ENCODE measurements around the gene ZNF655. TPM values are rescaled to one million over a fixed set of nuclear protein-coding genes. Genes with fewer than 3 reads are reported as not detected.

The ZNF655 gene
- total and polyA plus RNA-seq, 2 experiments from 2014 or later = 20.6 to 55.8 TPM

DNA sequence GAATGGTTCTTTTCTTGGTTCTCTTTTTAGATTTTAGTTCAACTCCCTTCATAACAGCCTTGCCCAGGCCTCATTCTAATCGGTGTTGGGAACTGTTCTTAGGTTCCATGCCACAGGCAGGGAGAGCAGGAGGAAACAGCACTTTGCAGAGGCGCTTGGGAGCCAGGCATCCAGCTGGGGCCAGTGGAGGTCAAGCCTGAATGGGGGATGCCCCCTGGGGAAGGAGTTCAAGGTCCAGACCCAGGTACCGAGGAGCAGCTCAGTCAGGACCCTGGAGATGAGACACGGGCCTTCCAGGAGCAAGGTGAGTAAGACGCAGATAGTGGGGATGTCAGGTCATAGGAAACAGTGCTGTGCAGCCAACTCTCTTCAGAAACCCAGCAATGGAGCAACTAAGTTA lies 62.8 kb downstream of the ZNF655 start:
- no peak for ATAC-seq
- H3K27me3 ChIP-seq (ENCODE audit: insufficient read depth) = no peaks in the 10 kb centered on the region
- H3K9me2 ChIP-seq (ENCODE audit: insufficient read depth) = no peaks in the 10 kb centered on the region
- H3K36me3 Mint-ChIP-seq (ENCODE audit: low read depth) = peaks cover 83% of the 10 kb centered on the region
- H3K4me2 ChIP-seq = no peak overlapping the region
- H3K4me3 ChIP-seq = no peak overlapping the region
- H3K27me3 Mint-ChIP-seq (ENCODE audit: insufficient read depth, low read depth, poor library complexity) = peaks cover 23% of the 10 kb centered on the region
- DNase-seq (ENCODE audit: low spot score) = no peak
- H3K79me2 ChIP-seq (replicated peaks; ENCODE audit: insufficient read depth) = peaks cover 20% of the 10 kb centered on the region
- H3K4me1 Mint-ChIP-seq = peaks cover 9% of the 10 kb centered on the region
- no peak overlapping the region for H3K27ac Mint-ChIP-seq
- no peak overlapping the region for H2AFZ ChIP-seq
- peaks cover 12% of the 10 kb centered on the region for H3K36me3 ChIP-seq (ENCODE audit: insufficient read depth)
- H3K27ac ChIP-seq (ENCODE audit: low read depth) = no peak overlapping the region
- H3K9me3 Mint-ChIP-seq = no peaks in the 10 kb centered on the region
- H3K4me1 ChIP-seq (ENCODE audit: insufficient read depth) = peaks cover 5% of the 10 kb centered on the region; the same call in 1 of the 2 replicates
- TF ChIP-seq EZH2 (IDR thresholded peaks at IDR 0.05; ENCODE audit: low read depth, unreplicated experiment) (no peak), REST (IDR thresholded peaks at IDR 0.05; ENCODE audit: unreplicated experiment) (no peak), EZH2phosphoT487 (IDR thresholded peaks at IDR 0.05; ENCODE audit: unreplicated experiment) (no peak), NANOG (IDR thresholded peaks at IDR 0.05; ENCODE audit: borderline replicate concordance) (no peak), CTCF (conservative IDR thresholded peaks at IDR 0.05; ENCODE audit: low read depth in 2 of 2) (no peak), ZNF114 (CRISPR knock-in tag; IDR thresholded peaks at IDR 0.05) (no peak), POLR2AphosphoS5 (IDR thresholded peaks at IDR 0.05; ENCODE audit: low read depth) (no peak), CREB1 (CRISPR knock-in tag; IDR thresholded peaks at IDR 0.05; ENCODE audit: low read depth) (no peak), ZNF331 (CRISPR knock-in tag; IDR thresholded peaks at IDR 0.05; ENCODE audit: low read depth) (no peak), STAT1 (IDR thresholded peaks at IDR 0.05; ENCODE audit: unreplicated experiment) (no peak), JUNB (IDR thresholded peaks at IDR 0.05; ENCODE audit: unreplicated experiment) (no peak)
- TF ChIP-seq, protein P1, sequence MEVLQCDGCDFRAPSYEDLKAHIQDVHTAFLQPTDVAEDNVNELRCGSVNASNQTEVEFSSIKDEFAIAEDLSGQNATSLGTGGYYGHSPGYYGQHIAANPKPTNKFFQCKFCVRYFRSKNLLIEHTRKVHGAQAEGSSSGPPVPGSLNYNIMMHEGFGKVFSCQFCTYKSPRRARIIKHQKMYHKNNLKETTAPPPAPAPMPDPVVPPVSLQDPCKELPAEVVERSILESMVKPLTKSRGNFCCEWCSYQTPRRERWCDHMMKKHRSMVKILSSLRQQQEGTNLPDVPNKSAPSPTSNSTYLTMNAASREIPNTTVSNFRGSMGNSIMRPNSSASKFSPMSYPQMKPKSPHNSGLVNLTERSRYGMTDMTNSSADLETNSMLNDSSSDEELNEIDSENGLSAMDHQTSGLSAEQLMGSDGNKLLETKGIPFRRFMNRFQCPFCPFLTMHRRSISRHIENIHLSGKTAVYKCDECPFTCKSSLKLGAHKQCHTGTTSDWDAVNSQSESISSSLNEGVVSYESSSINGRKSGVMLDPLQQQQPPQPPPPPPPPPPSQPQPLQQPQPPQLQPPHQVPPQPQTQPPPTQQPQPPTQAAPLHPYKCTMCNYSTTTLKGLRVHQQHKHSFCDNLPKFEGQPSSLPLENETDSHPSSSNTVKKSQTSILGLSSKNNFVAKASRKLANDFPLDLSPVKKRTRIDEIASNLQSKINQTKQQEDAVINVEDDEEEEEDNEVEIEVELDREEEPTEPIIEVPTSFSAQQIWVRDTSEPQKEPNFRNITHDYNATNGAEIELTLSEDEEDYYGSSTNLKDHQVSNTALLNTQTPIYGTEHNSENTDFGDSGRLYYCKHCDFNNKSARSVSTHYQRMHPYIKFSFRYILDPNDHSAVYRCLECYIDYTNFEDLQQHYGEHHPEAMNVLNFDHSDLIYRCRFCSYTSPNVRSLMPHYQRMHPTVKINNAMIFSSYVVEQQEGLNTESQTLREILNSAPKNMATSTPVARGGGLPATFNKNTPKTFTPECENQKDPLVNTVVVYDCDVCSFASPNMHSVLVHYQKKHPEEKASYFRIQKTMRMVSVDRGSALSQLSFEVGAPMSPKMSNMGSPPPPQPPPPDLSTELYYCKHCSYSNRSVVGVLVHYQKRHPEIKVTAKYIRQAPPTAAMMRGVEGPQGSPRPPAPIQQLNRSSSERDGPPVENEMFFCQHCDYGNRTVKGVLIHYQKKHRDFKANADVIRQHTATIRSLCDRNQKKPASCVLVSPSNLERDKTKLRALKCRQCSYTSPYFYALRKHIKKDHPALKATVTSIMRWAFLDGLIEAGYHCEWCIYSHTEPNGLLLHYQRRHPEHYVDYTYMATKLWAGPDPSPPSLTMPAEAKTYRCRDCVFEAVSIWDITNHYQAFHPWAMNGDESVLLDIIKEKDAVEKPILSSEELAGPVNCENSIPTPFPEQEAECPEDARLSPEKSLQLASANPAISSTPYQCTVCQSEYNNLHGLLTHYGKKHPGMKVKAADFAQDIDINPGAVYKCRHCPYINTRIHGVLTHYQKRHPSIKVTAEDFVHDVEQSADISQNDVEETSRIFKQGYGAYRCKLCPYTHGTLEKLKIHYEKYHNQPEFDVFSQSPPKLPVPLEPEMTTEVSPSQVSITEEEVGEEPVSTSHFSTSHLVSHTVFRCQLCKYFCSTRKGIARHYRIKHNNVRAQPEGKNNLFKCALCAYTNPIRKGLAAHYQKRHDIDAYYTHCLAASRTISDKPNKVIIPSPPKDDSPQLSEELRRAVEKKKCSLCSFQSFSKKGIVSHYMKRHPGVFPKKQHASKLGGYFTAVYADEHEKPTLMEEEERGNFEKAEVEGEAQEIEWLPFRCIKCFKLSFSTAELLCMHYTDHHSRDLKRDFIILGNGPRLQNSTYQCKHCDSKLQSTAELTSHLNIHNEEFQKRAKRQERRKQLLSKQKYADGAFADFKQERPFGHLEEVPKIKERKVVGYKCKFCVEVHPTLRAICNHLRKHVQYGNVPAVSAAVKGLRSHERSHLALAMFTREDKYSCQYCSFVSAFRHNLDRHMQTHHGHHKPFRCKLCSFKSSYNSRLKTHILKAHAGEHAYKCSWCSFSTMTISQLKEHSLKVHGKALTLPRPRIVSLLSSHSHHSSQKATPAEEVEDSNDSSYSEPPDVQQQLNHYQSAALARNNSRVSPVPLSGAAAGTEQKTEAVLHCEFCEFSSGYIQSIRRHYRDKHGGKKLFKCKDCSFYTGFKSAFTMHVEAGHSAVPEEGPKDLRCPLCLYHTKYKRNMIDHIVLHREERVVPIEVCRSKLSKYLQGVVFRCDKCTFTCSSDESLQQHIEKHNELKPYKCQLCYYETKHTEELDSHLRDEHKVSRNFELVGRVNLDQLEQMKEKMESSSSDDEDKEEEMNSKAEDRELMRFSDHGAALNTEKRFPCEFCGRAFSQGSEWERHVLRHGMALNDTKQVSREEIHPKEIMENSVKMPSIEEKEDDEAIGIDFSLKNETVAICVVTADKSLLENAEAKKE (CRISPR knock-in tag; IDR thresholded peaks at IDR 0.05) = no peak
- TF ChIP-seq, protein P2, sequence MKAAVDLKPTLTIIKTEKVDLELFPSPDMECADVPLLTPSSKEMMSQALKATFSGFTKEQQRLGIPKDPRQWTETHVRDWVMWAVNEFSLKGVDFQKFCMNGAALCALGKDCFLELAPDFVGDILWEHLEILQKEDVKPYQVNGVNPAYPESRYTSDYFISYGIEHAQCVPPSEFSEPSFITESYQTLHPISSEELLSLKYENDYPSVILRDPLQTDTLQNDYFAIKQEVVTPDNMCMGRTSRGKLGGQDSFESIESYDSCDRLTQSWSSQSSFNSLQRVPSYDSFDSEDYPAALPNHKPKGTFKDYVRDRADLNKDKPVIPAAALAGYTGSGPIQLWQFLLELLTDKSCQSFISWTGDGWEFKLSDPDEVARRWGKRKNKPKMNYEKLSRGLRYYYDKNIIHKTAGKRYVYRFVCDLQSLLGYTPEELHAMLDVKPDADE (IDR thresholded peaks at IDR 0.05) = no peak
- H3K4me3 Mint-ChIP-seq = no peak overlapping the region
- no peaks in the 10 kb centered on the region for H3F3A ChIP-seq (replicated peaks; ENCODE audit: low read depth)
- H4K20me1 ChIP-seq (replicated peaks; ENCODE audit: insufficient read depth) = peaks cover 9% of the 10 kb centered on the region

Measured in GM23338 (cell line).